ENCODE results near the gene EIF2B5.

The EIF2B5 gene

DNA sequence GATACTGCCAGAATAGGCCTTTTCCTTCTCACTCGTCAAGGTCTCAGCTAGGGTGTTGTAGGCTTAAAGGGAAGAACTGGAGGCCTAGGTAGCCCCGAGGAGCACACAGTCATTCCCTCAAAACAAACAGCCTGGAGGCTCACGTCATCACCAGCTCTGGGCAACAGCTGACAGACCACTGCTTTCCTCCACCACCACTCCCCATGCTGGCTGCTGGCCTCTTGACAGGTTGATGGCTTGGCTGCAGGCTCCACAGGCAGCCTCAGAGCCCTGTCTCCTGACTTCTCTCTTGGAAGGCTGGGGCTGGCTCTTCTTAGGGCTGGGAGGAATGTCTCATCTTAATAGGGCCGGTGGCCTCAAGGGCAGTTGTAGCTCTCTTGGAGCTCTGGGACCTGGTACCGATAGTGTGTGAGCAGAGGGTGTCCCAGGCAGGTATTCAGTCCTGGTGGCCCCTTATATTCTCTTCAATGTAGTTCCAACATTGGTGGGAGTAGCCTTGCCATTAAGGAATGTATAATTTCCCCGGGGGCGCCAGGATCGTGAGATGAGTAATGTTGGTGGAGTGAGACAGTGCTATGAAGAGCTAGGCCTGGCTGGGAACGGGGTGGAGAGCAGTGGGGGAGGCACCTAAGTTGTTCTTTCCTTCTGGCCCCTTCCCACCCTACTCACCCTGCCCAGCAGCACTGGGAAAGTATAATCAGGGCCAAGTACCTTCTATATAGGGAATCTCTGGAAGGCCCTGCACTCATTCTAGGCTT, 33.4 kb downstream of the EIF2B5 start:
- ATAC-seq (replicated peaks; ENCODE audit: extremely low read depth, poor library complexity, severe bottlenecking): no peak
- no peaks in the 10 kb centered on the region for H3K4me1 Mint-ChIP-seq
- H3K9me3 Mint-ChIP-seq: no peaks in the 10 kb centered on the region
- no peak overlapping the region for H3K27ac Mint-ChIP-seq (ENCODE audit: low read depth)
- H3K4me3 Mint-ChIP-seq: no peak overlapping the region
- no peaks in the 10 kb centered on the region for H3K27me3 Mint-ChIP-seq
- DNase-seq (ENCODE audit: low spot score in 2 of 2): no peak
- peaks cover 8% of the 10 kb centered on the region for H3K36me3 Mint-ChIP-seq (ENCODE audit: insufficient read depth)

DNA sequence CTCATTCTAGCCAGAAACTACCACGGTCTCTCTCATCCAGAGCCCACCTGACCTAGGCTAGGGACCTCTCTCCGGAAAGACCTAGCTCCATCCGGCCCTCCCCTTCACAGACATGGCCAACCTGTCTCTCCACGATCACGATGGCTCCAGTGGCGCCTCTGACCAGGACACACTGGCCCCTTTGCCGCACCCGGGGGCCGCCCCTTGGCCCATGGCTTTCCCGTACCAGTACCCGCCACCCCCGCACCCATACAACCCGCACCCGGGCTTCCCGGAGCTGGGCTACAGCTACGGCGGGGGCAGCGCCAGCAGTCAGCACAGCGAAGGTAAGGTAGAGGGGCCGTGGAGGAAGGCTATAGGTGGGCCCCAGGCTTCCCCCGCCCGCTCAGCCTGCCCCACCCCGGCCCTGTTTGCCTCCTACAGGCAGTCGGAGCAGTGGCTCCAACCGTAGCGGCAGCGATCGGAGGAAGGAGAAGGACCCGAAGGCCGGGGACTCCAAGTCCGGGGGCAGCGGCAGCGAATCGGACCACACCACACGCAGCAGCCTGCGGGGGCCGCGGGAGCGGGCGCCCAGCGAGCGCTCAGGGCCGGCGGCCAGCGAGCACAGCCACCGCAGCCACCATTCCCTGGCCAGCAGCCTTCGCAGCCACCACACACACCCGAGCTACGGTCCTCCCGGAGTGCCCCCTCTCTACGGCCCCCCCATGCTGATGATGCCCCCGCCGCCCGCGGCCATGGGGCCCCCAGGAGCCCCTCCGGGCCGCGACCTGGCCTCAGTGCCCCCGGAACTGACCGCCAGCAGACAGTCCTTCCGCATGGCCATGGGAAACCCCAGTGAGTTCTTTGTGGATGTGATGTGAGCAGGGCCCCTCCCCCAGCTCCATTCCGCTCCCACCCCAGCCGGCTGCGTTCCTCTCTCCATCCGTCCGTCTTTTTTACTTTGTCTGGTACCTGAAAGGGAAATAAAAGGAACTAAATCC, 35.0 kb downstream of the EIF2B5 start:
- H3K4me1 Mint-ChIP-seq: peaks cover 1% of the 10 kb centered on the region
- H3K27ac Mint-ChIP-seq (ENCODE audit: low read depth): no peak overlapping the region
- ATAC-seq (replicated peaks; ENCODE audit: extremely low read depth, poor library complexity, severe bottlenecking) (no peak), DNase-seq (ENCODE audit: low spot score in 2 of 2) (no peak)
- H3K36me3 Mint-ChIP-seq (ENCODE audit: insufficient read depth): peaks cover 12% of the 10 kb centered on the region
- H3K9me3 Mint-ChIP-seq: no peaks in the 10 kb centered on the region
- no peak overlapping the region for H3K4me3 Mint-ChIP-seq
- H3K27me3 Mint-ChIP-seq: no peaks in the 10 kb centered on the region

DNA sequence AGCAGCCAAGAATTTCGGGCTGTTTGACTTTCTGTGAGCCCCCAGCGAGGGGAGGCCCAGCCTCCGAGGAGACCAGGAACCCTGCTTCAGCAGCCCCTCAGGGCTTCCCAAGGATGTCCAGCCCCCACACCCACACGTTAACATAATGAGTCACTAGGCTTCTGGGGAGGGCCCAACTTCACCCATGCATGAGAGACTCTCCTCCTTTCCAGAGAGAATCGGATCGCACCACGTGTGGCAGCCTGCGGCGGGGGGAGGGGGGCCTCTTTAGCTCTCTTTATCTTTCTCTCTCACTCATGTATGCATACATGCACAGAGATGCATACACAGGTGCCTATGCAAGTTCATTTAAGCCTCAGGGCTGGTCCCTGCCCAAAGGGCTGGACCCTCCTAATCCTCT, 36.4 kb downstream of the EIF2B5 start:
- Mint-ChIP-seq H3K4me3 (no peak overlapping the region), H3K36me3 (ENCODE audit: insufficient read depth) (peaks cover 13% of the 10 kb centered on the region), H3K9me3 (no peaks in the 10 kb centered on the region), H3K27me3 (no peaks in the 10 kb centered on the region), H3K27ac (ENCODE audit: low read depth) (no peak overlapping the region), H3K4me1 (peaks cover 15% of the 10 kb centered on the region)
- ATAC-seq (replicated peaks; ENCODE audit: extremely low read depth, poor library complexity, severe bottlenecking): no peak
- no peak for DNase-seq (ENCODE audit: low spot score in 2 of 2)

DNA sequence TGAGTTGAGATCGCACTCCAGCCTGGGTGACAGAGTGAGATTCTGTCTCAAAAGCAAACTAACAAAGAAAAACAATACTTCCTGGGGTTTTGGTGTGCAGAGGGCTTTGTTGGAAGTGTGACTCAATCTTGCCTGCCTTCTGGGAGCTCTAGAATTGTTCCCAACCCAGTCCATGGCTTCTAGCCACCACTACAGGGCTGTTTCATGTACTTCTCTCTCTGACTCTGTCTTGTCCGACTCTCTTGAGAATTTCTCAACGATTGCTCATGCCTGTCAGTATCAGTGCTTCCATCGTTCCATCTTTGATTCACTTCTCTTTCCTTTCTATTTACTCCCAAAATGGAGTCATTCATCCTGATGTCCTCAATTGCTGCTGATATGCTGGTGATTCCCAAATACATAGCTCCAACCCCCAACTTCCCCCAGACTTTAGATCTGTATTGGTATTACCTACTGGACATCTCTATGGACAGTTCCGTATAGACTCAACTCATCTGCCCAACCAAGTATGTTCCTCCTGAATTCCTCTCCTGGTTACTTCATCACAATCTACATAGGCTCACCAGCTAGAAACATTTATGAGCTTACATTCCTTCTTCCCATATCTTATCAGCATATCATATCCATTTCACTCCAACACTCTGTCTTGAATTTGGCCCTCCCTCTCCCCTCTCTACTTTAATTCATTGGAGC, 37.7 kb downstream of the EIF2B5 start:
- Mint-ChIP-seq H3K9me3 (no peaks in the 10 kb centered on the region), H3K36me3 (ENCODE audit: insufficient read depth) (peaks cover 15% of the 10 kb centered on the region), H3K4me3 (no peak overlapping the region), H3K27ac (ENCODE audit: low read depth) (no peak overlapping the region), H3K4me1 (peaks cover 19% of the 10 kb centered on the region), H3K27me3 (no peaks in the 10 kb centered on the region)
- ATAC-seq (replicated peaks; ENCODE audit: extremely low read depth, poor library complexity, severe bottlenecking): no peak
- no peak for DNase-seq (ENCODE audit: low spot score in 2 of 2)

DNA sequence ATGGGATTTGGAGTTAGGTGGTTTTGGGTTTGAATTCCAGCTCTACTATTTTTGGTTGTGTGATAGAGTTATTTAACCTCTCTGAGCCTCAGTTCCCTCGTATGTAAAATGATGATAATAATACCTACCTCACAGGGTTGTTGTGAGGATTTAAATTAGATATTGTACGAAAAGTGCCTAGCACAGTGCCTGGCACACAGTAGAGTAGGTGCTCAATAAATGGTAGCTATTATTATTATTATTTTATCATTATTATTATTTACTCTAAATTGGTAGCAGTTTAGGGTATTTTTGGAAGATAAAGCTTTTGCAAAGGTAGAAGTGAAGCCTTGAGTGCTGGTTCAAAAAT, 38.2 kb downstream of the EIF2B5 start:
- Mint-ChIP-seq H3K27me3 (no peaks in the 10 kb centered on the region), H3K4me1 (peaks cover 24% of the 10 kb centered on the region), H3K4me3 (no peak overlapping the region), H3K36me3 (ENCODE audit: insufficient read depth) (peaks cover 17% of the 10 kb centered on the region), H3K9me3 (no peaks in the 10 kb centered on the region), H3K27ac (ENCODE audit: low read depth) (no peak overlapping the region)
- ATAC-seq (replicated peaks; ENCODE audit: extremely low read depth, poor library complexity, severe bottlenecking) (no peak), DNase-seq (ENCODE audit: low spot score in 2 of 2) (no peak)

DNA sequence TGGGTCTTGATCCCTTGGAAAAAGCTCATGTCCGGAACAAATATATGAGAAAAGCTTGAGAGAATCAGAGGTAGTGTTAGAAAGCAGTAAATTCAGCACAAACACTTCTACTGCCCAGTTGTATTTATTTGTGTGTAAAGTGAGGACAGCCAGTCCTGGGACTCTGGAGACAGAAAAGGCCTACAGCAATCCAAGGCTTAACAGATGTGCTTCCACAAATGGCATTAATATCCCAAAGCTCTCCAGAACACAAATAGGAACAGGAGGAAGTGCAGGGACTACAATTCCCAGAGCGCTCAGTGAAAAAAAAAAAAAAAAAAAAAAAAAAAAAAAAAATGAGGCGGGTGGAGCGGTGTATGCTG, 39.1 kb downstream of the EIF2B5 start:
- DNase-seq (ENCODE audit: low spot score in 2 of 2) (no peak), ATAC-seq (replicated peaks; ENCODE audit: extremely low read depth, poor library complexity, severe bottlenecking) (no peak)
- Mint-ChIP-seq H3K4me3 (peak overlapping the region; percentile 93), H3K4me1 (peaks cover 25% of the 10 kb centered on the region), H3K27me3 (no peaks in the 10 kb centered on the region), H3K9me3 (no peaks in the 10 kb centered on the region), H3K36me3 (ENCODE audit: insufficient read depth) (peaks cover 18% of the 10 kb centered on the region), H3K27ac (ENCODE audit: low read depth) (peak overlapping the region; percentile 94)

DNA sequence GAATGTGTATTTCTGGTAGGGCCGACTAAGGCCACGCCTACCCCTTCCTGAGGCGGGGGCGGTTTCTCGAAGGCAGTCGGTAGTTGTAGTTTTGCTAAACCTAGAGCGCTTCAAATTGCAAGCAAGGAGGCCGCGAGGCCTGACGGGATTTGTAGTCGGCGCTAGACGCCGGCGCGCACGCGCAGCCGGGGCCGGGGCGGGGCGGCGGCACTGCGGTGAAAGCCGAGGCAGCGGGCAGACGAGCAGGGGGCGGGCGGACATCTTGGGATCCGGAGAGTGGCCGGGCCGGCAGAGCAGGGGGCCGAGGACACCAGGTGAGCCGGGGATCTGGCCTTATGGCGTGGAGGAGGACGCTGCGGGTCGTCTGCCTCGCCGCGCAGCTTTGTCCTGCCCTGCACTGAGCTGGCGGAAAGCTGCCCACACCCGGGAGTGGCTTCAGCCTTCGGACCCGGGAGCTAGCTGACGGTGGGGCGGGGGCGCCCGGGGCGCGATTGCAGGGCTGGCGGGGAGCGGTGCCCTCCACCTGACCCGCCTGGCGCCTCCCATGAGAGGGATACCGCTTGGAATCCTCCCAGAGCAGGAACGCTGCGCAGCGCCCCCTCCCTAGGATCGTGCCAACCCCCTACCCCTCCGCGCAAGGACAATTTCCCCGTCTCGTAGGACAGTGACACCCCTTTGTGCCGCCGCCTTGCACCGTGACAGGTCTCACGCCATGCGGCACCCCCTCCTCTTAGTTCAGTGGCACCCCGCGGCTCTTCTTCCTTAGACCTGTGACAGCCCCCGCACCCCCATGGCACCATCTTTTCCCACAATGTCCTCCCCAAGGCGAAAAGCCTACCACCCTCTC, 39.7 kb downstream of the EIF2B5 start, which contains the start of gene AP2M1:
Gene AP2M1 (plus strand): TSS at position 210 of the 847 bp plus-strand sequence. CDS start 2,139 bp downstream, outside the sequence.
- Mint-ChIP-seq H3K4me1 (peaks cover 25% of the 10 kb centered on the region), H3K9me3 (no peaks in the 10 kb centered on the region), H3K27me3 (no peaks in the 10 kb centered on the region)

DNA sequence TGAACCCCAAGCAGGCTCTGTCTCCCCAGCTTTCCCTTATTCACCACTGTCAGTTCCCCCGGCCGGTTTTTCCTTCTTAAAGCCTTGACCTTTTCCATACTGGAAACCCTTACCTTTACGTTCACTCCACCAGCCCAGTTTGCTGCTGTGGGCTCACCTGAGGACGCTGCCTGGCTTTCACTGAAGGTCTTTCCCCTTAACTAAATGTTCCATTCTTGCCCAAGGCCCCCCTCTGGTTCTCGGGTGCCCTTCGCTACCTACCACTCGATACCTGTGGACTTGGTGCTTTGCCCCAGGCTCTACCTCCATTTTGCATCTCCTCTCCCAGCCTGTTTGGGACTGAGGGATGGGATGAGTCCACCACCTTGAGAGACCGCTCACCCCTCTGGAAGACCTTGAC, 40.3 kb downstream of the EIF2B5 start:
- no peak for ATAC-seq (replicated peaks; ENCODE audit: extremely low read depth, poor library complexity, severe bottlenecking)
- peak overlapping the region; percentile 93 for H3K4me3 Mint-ChIP-seq

More for the DNA sequence above, 39.7 kb downstream of the EIF2B5 start, which contains the start of gene AP2M1:
- Mint-ChIP-seq H3K27ac (ENCODE audit: low read depth) (peak within 1 kb of the TSS; percentile 94), H3K4me3 (peak within 1 kb of the TSS; percentile 93), H3K36me3 (ENCODE audit: insufficient read depth) (peaks cover 22% of the 10 kb centered on the region)
- DNase-seq (ENCODE audit: low spot score in 2 of 2) (peak; percentile 96 to 98), ATAC-seq (replicated peaks; ENCODE audit: extremely low read depth, poor library complexity, severe bottlenecking) (peak; percentile 100)

DNA sequence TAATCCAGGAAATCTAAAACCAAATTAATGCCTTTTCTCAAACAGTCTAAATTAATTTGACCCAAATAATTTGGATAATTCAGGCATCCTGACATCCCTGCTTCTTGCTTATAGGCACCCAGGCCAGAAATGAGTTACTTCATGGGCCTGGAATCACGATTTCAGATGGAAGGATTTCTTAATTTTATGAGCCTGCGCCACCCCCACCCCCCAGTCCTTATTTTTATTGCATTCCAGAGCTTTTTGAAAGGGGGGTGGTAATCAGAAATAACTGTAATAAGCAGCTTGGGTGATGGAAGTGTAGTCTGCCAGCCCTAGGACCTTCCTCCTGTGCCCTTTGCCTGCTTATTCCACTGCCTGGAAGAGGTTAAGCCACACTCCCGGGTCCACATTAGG, 40.8 kb downstream of the EIF2B5 start:
- H3K27me3 Mint-ChIP-seq: no peaks in the 10 kb centered on the region
- ATAC-seq (replicated peaks; ENCODE audit: extremely low read depth, poor library complexity, severe bottlenecking) (no peak), DNase-seq (ENCODE audit: low spot score in 2 of 2) (no peak)
- H3K9me3 Mint-ChIP-seq: no peaks in the 10 kb centered on the region
- H3K4me3 Mint-ChIP-seq: peak overlapping the region; percentile 93
- peaks cover 25% of the 10 kb centered on the region for H3K4me1 Mint-ChIP-seq
- peaks cover 26% of the 10 kb centered on the region for H3K36me3 Mint-ChIP-seq (ENCODE audit: insufficient read depth)
- peak overlapping the region; percentile 94 for H3K27ac Mint-ChIP-seq (ENCODE audit: low read depth)

More for the DNA sequence above, 40.3 kb downstream of the EIF2B5 start:
- Mint-ChIP-seq H3K4me1 (peaks cover 25% of the 10 kb centered on the region), H3K27ac (ENCODE audit: low read depth) (peak overlapping the region; percentile 94), H3K27me3 (no peaks in the 10 kb centered on the region), H3K36me3 (ENCODE audit: insufficient read depth) (peaks cover 25% of the 10 kb centered on the region), H3K9me3 (no peaks in the 10 kb centered on the region)
- DNase-seq (ENCODE audit: low spot score in 2 of 2): no peak

DNA sequence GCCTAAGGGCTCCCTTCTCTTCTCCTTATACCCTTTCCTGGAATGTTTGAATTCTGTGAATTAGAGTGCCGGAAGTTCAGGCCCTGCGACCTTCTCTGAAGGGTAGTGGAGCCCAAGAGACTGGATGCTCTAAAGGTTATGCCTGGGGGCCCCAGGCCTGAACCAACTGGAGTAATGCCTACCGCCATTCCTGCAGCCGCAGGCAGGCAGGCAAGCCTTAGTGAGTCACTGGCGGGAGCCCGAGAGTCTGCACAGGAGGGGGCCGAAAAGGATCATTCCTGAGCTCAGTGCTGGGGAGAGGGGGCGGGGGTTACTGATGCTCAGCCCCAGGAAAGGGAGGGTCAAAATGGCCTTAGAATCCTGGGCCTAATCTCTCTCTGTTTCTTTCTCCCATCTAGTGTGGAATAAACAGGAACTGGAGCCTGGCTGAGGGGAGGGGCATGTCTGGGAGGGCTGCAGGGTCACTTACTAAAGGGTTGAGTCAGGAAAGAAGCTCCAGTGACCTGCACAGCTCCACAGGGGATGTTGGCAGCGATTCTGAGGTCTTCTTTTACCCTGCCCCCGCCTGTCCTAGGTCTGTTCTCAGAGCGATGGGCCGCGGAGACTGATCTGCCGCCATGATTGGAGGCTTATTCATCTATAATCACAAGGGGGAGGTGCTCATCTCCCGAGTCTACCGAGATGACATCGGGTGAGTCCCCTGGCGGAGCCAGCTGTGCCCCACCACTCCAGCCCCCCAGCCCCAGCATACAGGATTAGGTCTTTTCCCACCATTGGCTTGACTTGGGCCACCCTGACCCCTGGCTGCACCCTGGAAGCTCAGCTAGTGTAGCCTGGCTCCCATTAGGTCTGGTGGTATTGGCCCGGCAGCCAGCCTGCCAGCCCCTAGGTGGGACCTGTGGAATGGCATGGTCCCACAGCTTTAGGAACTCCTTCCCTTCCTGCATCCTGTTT, 41.5 kb downstream of the EIF2B5 start:
- no peak for ATAC-seq (replicated peaks; ENCODE audit: extremely low read depth, poor library complexity, severe bottlenecking)
- H3K27ac Mint-ChIP-seq (ENCODE audit: low read depth): no peak overlapping the region
- no peak for DNase-seq (ENCODE audit: low spot score in 2 of 2)
- H3K4me1 Mint-ChIP-seq: peaks cover 25% of the 10 kb centered on the region
- peaks cover 29% of the 10 kb centered on the region for H3K36me3 Mint-ChIP-seq (ENCODE audit: insufficient read depth)
- H3K9me3 Mint-ChIP-seq: no peaks in the 10 kb centered on the region
- H3K4me3 Mint-ChIP-seq: peak overlapping the region; percentile 93
- no peaks in the 10 kb centered on the region for H3K27me3 Mint-ChIP-seq

DNA sequence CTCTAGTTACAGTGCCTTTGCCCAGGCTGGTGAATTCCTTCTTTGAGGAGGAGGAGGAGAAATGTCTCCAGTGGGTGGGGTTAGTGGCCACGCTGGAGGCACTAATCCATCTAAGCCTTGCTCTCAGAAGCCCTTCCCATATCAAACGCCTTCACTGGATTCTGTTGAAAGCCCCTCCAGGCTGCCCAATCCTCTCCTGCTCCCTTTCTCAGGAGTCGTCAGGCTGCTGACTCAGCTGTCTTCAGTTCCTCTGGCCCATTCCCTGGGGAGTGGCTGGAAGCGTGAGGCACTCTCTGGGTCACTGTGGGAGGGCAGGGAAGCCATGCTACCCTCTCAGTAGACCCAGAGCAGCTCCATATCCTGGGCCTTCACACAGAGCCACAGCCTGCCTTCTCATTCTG, 42.2 kb downstream of the EIF2B5 start:
- H3K4me3 Mint-ChIP-seq: peak overlapping the region; percentile 93
- peaks cover 32% of the 10 kb centered on the region for H3K36me3 Mint-ChIP-seq (ENCODE audit: insufficient read depth)
- H3K27me3 Mint-ChIP-seq: no peaks in the 10 kb centered on the region
- DNase-seq (ENCODE audit: low spot score in 2 of 2) (no peak), ATAC-seq (replicated peaks; ENCODE audit: extremely low read depth, poor library complexity, severe bottlenecking) (no peak)
- H3K27ac Mint-ChIP-seq (ENCODE audit: low read depth): no peak overlapping the region
- peaks cover 25% of the 10 kb centered on the region for H3K4me1 Mint-ChIP-seq
- H3K9me3 Mint-ChIP-seq: no peaks in the 10 kb centered on the region
